ENCODE data around the gene PSMB7.

Gene PSMB7

DNA sequence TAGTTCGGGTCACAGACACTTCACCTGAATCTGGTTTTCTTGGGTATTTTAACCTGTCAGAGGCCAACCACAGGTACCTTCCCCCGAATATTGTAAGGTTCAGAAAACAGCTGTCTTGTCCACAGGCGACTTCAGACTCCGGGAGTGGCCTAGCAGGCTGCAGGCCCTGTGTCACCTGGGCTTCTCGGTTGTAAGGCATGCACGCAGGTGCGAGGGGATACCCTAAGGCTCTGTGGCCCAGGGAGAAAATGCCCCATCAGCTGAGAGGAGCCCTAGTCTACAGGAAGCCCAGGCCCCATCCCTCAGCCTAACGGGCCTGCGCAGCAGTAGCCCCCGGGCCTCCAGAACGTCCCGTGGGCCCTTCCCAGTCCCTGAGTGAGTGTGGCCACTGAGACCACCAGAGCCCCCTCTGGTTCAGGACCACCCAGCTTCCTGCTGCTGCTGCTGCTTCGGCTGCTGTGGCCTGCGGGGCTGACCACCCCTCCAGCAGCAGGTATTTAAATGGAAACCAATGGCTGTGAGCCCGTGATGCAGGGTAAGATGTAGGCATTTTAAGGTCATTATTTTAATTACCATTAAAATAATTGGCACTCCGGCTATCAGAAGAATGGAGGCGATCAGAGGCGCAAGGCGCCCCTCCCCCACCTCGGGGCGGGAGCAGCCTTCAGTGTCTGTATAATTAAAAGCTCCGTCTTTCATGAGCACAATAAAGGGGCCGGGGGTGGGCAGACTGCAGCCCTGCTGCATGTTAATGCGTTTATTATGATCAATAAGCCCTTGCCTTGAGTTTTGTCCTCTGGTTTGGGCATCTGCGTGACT is 65.4 kb downstream of the PSMB7 start (continued):
- TF ChIP-seq, protein P1, sequence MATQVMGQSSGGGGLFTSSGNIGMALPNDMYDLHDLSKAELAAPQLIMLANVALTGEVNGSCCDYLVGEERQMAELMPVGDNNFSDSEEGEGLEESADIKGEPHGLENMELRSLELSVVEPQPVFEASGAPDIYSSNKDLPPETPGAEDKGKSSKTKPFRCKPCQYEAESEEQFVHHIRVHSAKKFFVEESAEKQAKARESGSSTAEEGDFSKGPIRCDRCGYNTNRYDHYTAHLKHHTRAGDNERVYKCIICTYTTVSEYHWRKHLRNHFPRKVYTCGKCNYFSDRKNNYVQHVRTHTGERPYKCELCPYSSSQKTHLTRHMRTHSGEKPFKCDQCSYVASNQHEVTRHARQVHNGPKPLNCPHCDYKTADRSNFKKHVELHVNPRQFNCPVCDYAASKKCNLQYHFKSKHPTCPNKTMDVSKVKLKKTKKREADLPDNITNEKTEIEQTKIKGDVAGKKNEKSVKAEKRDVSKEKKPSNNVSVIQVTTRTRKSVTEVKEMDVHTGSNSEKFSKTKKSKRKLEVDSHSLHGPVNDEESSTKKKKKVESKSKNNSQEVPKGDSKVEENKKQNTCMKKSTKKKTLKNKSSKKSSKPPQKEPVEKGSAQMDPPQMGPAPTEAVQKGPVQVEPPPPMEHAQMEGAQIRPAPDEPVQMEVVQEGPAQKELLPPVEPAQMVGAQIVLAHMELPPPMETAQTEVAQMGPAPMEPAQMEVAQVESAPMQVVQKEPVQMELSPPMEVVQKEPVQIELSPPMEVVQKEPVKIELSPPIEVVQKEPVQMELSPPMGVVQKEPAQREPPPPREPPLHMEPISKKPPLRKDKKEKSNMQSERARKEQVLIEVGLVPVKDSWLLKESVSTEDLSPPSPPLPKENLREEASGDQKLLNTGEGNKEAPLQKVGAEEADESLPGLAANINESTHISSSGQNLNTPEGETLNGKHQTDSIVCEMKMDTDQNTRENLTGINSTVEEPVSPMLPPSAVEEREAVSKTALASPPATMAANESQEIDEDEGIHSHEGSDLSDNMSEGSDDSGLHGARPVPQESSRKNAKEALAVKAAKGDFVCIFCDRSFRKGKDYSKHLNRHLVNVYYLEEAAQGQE (tag by site-specific recombination; IDR thresholded peaks at IDR 0.05) = no peak
- TF ChIP-seq ZNF24 (tag by site-specific recombination; IDR thresholded peaks at IDR 0.05) = no peak

GRCh38 chr9:124349267-124349666 is 66.0 kb downstream of the PSMB7 start:
- CTCF ChIA-PET = no interaction called here
- Histone ChIP-seq H3K4me1 (ENCODE audit: control insufficient read depth, insufficient read depth, low read length) (no peaks in the 10 kb centered on the region), H3K4me3 (ENCODE audit: low read depth, low read length) (no peak overlapping the region), H3K36me3 (ENCODE audit: control insufficient read depth in 2 of 2, insufficient read depth in 1 of 2, low read length in 2 of 2) (peaks cover 0 to 74% of the 10 kb centered on the region in 2 experiments; a peak in 1 of 3 replicates), H3K27ac (ENCODE audit: extremely low read depth, low read depth, low read length) (no peak overlapping the region), H3K9me3 (ENCODE audit: control insufficient read depth, insufficient read depth, low read depth, low read length) (no peaks in the 10 kb centered on the region)
- POLR2A ChIA-PET = no interaction called here
- no peak for TF ChIP-seq SCRT1 (tag by site-specific recombination; IDR thresholded peaks at IDR 0.05; ENCODE audit: borderline replicate concordance)
- TF ChIP-seq, protein P2, sequence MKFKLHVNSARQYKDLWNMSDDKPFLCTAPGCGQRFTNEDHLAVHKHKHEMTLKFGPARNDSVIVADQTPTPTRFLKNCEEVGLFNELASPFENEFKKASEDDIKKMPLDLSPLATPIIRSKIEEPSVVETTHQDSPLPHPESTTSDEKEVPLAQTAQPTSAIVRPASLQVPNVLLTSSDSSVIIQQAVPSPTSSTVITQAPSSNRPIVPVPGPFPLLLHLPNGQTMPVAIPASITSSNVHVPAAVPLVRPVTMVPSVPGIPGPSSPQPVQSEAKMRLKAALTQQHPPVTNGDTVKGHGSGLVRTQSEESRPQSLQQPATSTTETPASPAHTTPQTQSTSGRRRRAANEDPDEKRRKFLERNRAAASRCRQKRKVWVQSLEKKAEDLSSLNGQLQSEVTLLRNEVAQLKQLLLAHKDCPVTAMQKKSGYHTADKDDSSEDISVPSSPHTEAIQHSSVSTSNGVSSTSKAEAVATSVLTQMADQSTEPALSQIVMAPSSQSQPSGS (tag by site-specific recombination; IDR thresholded peaks at IDR 0.05; ENCODE audit: low read depth) = no peak
- no peak for TF ChIP-seq ZNF174 (tag by site-specific recombination; IDR thresholded peaks at IDR 0.05)
- TF ChIP-seq ZNF473 (tag by site-specific recombination; IDR thresholded peaks at IDR 0.05) = no peak
- no peak for TF ChIP-seq ZNF660 (tag by site-specific recombination; IDR thresholded peaks at IDR 0.05)
- TF ChIP-seq, protein P3, sequence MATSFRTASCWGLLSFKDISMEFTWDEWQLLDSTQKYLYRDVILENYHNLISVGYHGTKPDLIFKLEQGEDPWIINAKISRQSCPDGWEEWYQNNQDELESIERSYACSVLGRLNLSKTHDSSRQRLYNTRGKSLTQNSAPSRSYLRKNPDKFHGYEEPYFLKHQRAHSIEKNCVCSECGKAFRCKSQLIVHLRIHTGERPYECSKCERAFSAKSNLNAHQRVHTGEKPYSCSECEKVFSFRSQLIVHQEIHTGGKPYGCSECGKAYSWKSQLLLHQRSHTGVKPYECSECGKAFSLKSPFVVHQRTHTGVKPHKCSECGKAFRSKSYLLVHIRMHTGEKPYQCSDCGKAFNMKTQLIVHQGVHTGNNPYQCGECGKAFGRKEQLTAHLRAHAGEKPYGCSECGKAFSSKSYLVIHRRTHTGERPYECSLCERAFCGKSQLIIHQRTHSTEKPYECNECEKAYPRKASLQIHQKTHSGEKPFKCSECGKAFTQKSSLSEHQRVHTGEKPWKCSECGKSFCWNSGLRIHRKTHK (tag by site-specific recombination; IDR thresholded peaks at IDR 0.05) = no peak
- TF ChIP-seq OVOL3 (tag by site-specific recombination; IDR thresholded peaks at IDR 0.05) = no peak
- no peak for TF ChIP-seq ZBTB21 (tag by site-specific recombination; IDR thresholded peaks at IDR 0.05)

- ChIA-PET CTCF (no interaction called here), POLR2A (no interaction called here)
- Histone ChIP-seq H3K4me1 (ENCODE audit: control insufficient read depth, insufficient read depth, low read length) (no peaks in the 10 kb centered on the region), H3K9me3 (ENCODE audit: control insufficient read depth, insufficient read depth, low read depth, low read length) (no peaks in the 10 kb centered on the region), H3K4me3 (ENCODE audit: low read depth, low read length) (no peak overlapping the region), H3K36me3 (ENCODE audit: control insufficient read depth in 2 of 2, insufficient read depth in 1 of 2, low read length in 2 of 2) (peaks cover 0 to 72% of the 10 kb centered on the region in 2 experiments; a peak in 1 of 3 replicates), H3K27ac (ENCODE audit: extremely low read depth, low read depth, low read length) (no peak overlapping the region)
- TF ChIP-seq ZNF341 (tag by site-specific recombination; IDR thresholded peaks at IDR 0.05; ENCODE audit: low read depth) = no peak
- no peak for TF ChIP-seq ZFP69B (tag by site-specific recombination; IDR thresholded peaks at IDR 0.05)
- TF ChIP-seq HOXA7 (CRISPR knock-in tag; IDR thresholded peaks at IDR 0.05; ENCODE audit: borderline replicate concordance) = no peak
- no peak for TF ChIP-seq ZNF274 (IDR thresholded peaks at IDR 0.05; ENCODE audit: low read length)
- no peak for TF ChIP-seq ZNF274 (tag by site-specific recombination; IDR thresholded peaks at IDR 0.05; ENCODE audit: borderline replicate concordance)
- no peak for TF ChIP-seq ZNF114 (tag by site-specific recombination; IDR thresholded peaks at IDR 0.05)
- TF ChIP-seq KLF7 (tag by site-specific recombination; IDR thresholded peaks at IDR 0.05; ENCODE audit: borderline replicate concordance) = no peak
- TF ChIP-seq ZNF670 (tag by site-specific recombination; IDR thresholded peaks at IDR 0.05; ENCODE audit: low read depth) = no peak
Measured at GRCh38 chr9:124348831-124349230, 66.4 kb downstream of the PSMB7 start.

Measured in HEK293 (cell line).